Left ventricle myocardium inferior (tissue), 1 donor: Measurements from ENCODE around the gene TFAP2D. TPM values are rescaled to one million over a fixed set of nuclear protein-coding genes. Genes with fewer than 3 reads are reported as not detected.

ENCODE experiments used
- DNase-seq: peaks from one replicate; pipeline ENCODE4 v3.0.0-alpha.2; 2020
- H3K27ac ChIP-seq: fragments of 200-600 bp; replicated peaks from 2 replicates; pipeline ENCODE4 v1.8.0; 2021
- H3K27me3 ChIP-seq: fragments of 200-600 bp; 2 replicates; pipeline ENCODE4 v1.8.0; 2021; ENCODE audit warnings: low read depth
- H3K36me3 ChIP-seq: fragments of 200-600 bp; 2 replicates; pipeline ENCODE4 v1.8.0; 2021
- H3K4me1 ChIP-seq: fragments of 200-600 bp; 2 replicates; pipeline ENCODE4 v1.8.0; 2021
- H3K4me3 ChIP-seq: fragments of 200-600 bp; 2 replicates; pipeline ENCODE4 v1.8.0; 2021; ENCODE audit warnings: mild to moderate bottlenecking, moderate library complexity
- H3K9me3 ChIP-seq: fragments of 200-600 bp; replicated peaks from 2 replicates; pipeline ENCODE4 v1.8.0; 2021
- intact Hi-C: fragments of 100-400 bp; cut with micrococcal nuclease; formaldehyde crosslinking; loops from one replicate; pipeline ENCODE4 v1.11.0; 2022
- total RNA-seq: library from RNA; stranded (reverse); fragmentation: NEBNext Ultra II Directional; extraction: Animal tissue kit (Norgen Biotek cat#: 25700); gene quantifications from one replicate; pipeline ENCODE4 v1.2.1, GENCODE V29; 2021
- TF ChIP-seq, protein P1 (sequence below): fragments of 200-600 bp; IDR thresholded peaks from 2 replicates; pipeline ENCODE4 v1.8.0; 2021; ENCODE audit warnings: antibody characterized with exemption, mild to moderate bottlenecking, borderline replicate concordance
- donor health status: DM: no; HTN: yes; CAD: no; lungs with severe emphysema.

TFAP2D gene
- total RNA-seq, 1 donor from 2014 or later, result not detected

DNA sequence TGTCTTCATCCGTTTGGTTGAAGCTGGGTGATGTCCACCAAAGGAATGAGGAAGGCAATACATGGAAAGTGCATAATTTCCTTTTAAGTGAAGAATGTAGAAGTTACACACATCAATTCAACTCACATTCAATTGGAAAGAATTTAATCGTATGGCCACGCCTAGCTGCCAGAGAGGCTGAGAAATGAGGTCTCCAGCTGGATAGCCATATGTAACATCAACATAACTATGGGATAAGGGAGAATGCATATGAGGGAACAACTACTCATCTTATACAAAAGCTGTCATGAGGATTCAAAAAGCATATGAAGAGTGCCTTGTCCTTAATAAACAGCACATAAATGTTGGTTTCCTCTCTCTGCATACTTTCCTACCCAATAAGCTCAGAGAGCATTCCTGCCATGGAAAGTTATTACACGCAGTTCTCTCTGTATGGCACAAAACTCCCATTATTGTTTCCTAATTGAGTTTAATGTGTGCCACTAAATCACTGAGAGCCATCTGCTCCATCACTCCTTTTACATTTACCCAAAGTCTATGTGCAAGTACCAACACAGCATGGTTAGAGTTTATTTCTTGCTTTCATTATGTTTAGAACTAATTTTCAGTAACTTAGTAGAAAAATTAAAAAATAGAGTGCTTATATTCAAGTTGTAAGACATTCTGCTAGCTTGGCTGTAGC, 21.4 kb upstream of the TFAP2D start:
- H3K4me3 ChIP-seq, result no peak overlapping the region
- no peak for DNase-seq
- H3K27ac ChIP-seq, result no peak overlapping the region
- TF ChIP-seq, protein P1, sequence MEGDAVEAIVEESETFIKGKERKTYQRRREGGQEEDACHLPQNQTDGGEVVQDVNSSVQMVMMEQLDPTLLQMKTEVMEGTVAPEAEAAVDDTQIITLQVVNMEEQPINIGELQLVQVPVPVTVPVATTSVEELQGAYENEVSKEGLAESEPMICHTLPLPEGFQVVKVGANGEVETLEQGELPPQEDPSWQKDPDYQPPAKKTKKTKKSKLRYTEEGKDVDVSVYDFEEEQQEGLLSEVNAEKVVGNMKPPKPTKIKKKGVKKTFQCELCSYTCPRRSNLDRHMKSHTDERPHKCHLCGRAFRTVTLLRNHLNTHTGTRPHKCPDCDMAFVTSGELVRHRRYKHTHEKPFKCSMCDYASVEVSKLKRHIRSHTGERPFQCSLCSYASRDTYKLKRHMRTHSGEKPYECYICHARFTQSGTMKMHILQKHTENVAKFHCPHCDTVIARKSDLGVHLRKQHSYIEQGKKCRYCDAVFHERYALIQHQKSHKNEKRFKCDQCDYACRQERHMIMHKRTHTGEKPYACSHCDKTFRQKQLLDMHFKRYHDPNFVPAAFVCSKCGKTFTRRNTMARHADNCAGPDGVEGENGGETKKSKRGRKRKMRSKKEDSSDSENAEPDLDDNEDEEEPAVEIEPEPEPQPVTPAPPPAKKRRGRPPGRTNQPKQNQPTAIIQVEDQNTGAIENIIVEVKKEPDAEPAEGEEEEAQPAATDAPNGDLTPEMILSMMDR, result no peak
- no peaks in the 10 kb centered on the region for H3K27me3 ChIP-seq
- H3K36me3 ChIP-seq, result no peaks in the 10 kb centered on the region
- intact Hi-C loops, result no loop called here
- H3K9me3 ChIP-seq, result no peaks in the 10 kb centered on the region
- H3K4me1 ChIP-seq, result no peaks in the 10 kb centered on the region

DNA sequence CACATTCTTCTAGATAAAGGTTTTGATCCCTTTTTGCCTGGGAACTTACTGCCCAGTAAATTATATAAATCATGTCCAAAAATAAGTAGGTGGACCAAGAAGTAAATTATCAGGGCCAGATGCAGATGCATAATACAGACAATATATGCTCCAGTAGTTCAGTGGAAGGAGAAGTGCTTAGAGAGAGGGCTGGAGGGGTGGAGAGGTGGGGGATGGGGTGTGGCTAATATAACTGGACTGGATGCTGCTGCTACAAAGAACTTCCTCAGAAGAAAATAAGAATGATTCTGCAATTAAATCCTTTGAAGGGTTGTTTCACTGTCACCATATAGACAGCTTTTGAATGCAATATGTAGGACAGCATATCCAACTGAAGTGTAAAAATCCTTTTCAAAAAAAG, 14.8 kb upstream of the TFAP2D start:
- TF ChIP-seq, protein P1, result no peak
- Histone ChIP-seq H3K9me3 (no peaks in the 10 kb centered on the region), H3K4me3 (no peak overlapping the region), H3K27ac (no peak overlapping the region), H3K27me3 (peaks cover 16% of the 10 kb centered on the region), H3K36me3 (no peaks in the 10 kb centered on the region), H3K4me1 (no peaks in the 10 kb centered on the region)
- no peak for DNase-seq
- intact Hi-C loops, result no loop called here

DNA sequence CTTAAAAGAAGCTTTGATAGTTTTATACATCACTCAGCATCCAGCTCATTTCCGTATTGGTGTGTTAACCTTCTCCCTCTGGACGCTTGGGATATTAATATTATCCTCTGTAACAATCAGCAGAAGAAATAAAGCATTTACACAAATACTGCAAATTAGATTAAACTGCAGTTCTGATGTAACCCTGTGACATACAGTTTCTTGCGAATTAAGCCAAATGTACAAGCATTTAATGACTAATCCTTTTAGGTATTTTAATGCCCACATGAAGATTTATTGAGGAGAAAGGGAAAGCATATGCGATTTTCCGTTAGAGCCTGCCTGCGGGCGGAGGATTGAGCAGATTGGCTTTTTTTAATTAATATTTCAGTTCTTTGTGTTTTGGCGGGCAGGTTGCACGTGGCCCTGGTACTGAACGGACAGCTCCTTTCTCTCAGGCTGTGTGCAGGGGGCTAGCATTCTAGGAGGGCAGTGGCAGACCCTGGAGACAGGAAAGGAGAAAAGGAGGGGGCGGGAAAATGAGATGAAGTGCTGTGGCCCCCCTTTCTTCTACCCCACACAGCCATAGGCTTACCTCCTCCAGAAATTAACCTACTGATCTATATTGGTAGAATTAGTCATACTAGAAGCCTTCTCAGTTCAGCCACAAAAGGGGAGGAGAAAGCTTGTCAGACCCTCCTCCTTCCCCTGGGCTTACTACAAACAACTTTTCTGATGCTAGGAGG, 14.1 kb upstream of the TFAP2D start:
- Histone ChIP-seq H3K36me3 (no peaks in the 10 kb centered on the region), H3K27ac (no peak overlapping the region), H3K4me3 (no peak overlapping the region), H3K9me3 (no peaks in the 10 kb centered on the region), H3K27me3 (peaks cover 23% of the 10 kb centered on the region), H3K4me1 (no peaks in the 10 kb centered on the region)
- intact Hi-C loops, result no loop called here
- TF ChIP-seq, protein P1, result no peak
- no peak for DNase-seq

DNA sequence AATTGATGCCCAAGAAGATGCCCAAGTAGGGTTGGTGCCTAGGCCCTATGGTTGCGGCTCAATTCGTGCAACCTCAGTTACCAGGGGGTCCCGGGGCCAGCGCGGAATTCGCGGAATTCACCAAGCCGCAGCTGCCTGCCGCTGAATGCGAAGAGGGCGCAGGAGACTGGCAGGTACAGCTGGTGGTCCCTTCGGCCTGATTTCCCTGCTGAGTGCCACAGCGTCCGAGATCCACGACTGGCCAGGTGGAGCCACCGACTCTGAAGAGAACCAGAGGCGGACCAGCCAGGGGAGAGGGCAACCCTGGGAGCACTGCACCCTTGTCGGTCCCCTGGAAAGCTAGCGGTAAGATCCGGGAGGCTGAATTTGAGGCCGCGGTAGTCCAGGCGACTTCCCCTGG, 6.8 kb upstream of the TFAP2D start:
- TF ChIP-seq, protein P1, result no peak
- Histone ChIP-seq H3K36me3 (no peaks in the 10 kb centered on the region), H3K27ac (no peak overlapping the region), H3K4me1 (peaks cover 5% of the 10 kb centered on the region), H3K9me3 (no peaks in the 10 kb centered on the region), H3K4me3 (no peak overlapping the region), H3K27me3 (peaks cover 90% of the 10 kb centered on the region)
- intact Hi-C loops, result no loop called here
- DNase-seq, result no peak

DNA sequence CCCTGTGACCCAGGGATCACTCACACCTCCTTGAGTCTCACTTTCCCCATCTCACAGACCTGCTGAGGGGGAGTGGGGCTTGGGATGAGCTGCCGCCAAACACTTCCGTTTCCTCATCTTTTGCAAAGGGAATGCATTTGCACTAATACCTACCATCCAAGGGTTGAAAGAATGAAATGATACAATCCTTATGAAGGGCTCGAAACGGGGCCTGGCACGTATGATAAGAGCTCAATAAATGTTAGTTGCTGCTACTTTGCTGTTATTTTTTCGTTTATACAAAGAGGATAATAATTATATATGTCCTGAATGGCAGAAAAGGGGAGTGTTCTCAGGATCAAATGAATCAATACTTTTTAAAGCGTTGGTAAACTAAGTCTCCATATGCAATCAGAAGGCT, 6.1 kb upstream of the TFAP2D start:
- DNase-seq, result no peak
- Histone ChIP-seq H3K4me1 (peaks cover 5% of the 10 kb centered on the region), H3K27ac (no peak overlapping the region), H3K27me3 (peaks cover 94% of the 10 kb centered on the region), H3K9me3 (no peaks in the 10 kb centered on the region), H3K36me3 (no peaks in the 10 kb centered on the region), H3K4me3 (no peak overlapping the region)
- intact Hi-C loops, result no loop called here
- TF ChIP-seq, protein P1, result no peak
